ENCODE data around the gene ADAMTS19.

ADAMTS19 gene

GRCh38 chr5:129608350-129608749 is 148.3 kb downstream of the ADAMTS19 start:
- no peak for TF ChIP-seq POLR2AphosphoS5 (IDR thresholded peaks at IDR 0.05; ENCODE audit: low read depth, low read length)
- TF ChIP-seq TAF1 (IDR thresholded peaks at IDR 0.05; ENCODE audit: borderline replicate concordance, insufficient read depth, low read length), result no peak
- no peak for TF ChIP-seq SIN3A (IDR thresholded peaks at IDR 0.05; ENCODE audit: borderline replicate concordance, insufficient read depth, low read length)
- TF ChIP-seq, protein P1, sequence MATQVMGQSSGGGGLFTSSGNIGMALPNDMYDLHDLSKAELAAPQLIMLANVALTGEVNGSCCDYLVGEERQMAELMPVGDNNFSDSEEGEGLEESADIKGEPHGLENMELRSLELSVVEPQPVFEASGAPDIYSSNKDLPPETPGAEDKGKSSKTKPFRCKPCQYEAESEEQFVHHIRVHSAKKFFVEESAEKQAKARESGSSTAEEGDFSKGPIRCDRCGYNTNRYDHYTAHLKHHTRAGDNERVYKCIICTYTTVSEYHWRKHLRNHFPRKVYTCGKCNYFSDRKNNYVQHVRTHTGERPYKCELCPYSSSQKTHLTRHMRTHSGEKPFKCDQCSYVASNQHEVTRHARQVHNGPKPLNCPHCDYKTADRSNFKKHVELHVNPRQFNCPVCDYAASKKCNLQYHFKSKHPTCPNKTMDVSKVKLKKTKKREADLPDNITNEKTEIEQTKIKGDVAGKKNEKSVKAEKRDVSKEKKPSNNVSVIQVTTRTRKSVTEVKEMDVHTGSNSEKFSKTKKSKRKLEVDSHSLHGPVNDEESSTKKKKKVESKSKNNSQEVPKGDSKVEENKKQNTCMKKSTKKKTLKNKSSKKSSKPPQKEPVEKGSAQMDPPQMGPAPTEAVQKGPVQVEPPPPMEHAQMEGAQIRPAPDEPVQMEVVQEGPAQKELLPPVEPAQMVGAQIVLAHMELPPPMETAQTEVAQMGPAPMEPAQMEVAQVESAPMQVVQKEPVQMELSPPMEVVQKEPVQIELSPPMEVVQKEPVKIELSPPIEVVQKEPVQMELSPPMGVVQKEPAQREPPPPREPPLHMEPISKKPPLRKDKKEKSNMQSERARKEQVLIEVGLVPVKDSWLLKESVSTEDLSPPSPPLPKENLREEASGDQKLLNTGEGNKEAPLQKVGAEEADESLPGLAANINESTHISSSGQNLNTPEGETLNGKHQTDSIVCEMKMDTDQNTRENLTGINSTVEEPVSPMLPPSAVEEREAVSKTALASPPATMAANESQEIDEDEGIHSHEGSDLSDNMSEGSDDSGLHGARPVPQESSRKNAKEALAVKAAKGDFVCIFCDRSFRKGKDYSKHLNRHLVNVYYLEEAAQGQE (IDR thresholded peaks at IDR 0.05; ENCODE audit: insufficient read depth in 1 of 2, low read depth in 2 of 2, low read length in 2 of 2), result no peak
- TF ChIP-seq FOXP2 (optimal IDR thresholded peaks at IDR 0.05; ENCODE audit: borderline replicate concordance, extremely low read depth, extremely low read length, insufficient read depth), result no peak

GRCh38 chr5:129609710-129610109 is 149.6 kb downstream of the ADAMTS19 start:
- no peak for TF ChIP-seq TAF1 (IDR thresholded peaks at IDR 0.05; ENCODE audit: borderline replicate concordance, insufficient read depth, low read length)
- TF ChIP-seq FOXP2 (optimal IDR thresholded peaks at IDR 0.05; ENCODE audit: borderline replicate concordance, extremely low read depth, extremely low read length, insufficient read depth), result no peak
- TF ChIP-seq SIN3A (IDR thresholded peaks at IDR 0.05; ENCODE audit: borderline replicate concordance, insufficient read depth, low read length), result no peak
- TF ChIP-seq POLR2AphosphoS5 (IDR thresholded peaks at IDR 0.05; ENCODE audit: low read depth, low read length), result no peak
- TF ChIP-seq, protein P1 (IDR thresholded peaks at IDR 0.05; ENCODE audit: insufficient read depth in 1 of 2, low read depth in 2 of 2, low read length in 2 of 2), result no peak

DNA sequence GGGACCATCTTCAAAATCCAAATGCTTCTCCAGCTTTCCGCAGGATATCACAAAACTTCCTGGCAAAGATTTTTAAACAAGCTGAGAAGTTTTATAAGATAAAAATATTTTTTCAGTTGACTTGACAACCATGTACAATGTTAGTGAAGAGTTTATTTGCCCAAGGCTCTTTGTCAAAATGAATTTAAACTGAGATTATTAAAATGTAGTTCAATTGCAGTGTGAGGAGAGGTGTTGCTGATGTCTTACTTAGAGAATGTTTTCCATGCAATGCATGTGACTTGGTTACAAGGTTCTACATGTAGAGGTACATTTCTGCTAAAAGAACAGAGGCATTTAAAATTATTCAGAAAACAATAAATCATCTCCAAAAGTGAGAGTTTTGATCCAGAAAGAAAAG is 156.4 kb downstream of the ADAMTS19 start:
- TF ChIP-seq POLR2AphosphoS5 (IDR thresholded peaks at IDR 0.05; ENCODE audit: low read depth, low read length), result no peak
- no peak for TF ChIP-seq FOXP2 (optimal IDR thresholded peaks at IDR 0.05; ENCODE audit: borderline replicate concordance, extremely low read depth, extremely low read length, insufficient read depth)
- TF ChIP-seq, protein P1 (IDR thresholded peaks at IDR 0.05; ENCODE audit: insufficient read depth in 1 of 2, low read depth in 2 of 2, low read length in 2 of 2), result no peak
- no peak for TF ChIP-seq TAF1 (IDR thresholded peaks at IDR 0.05; ENCODE audit: borderline replicate concordance, insufficient read depth, low read length)
- no peak for TF ChIP-seq SIN3A (IDR thresholded peaks at IDR 0.05; ENCODE audit: borderline replicate concordance, insufficient read depth, low read length)

- no peak for TF ChIP-seq FOXP2 (optimal IDR thresholded peaks at IDR 0.05; ENCODE audit: borderline replicate concordance, extremely low read depth, extremely low read length, insufficient read depth)
Measured at GRCh38 chr5:129617206-129617605, 157.1 kb downstream of the ADAMTS19 start.

DNA sequence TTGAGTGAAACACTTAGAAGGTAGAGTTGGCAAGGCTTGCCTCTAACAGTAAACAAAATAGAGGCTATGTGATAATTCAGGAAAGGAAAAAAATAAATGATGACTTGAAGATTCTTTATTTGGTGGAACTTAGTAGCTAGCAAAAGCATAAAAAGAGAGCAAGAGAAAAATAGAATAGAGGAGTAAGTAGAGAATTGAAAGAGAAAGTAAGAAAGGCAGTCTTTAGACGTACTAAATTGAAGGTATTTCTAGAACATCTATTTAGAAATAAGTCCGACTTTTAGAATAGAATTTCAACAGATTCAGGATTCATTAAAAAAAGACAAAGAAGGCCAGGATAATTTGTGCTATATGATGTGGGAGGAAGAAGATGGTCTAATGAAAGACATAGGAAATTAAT is 159.7 kb downstream of the ADAMTS19 start:
- no peak for TF ChIP-seq TAF1 (IDR thresholded peaks at IDR 0.05; ENCODE audit: borderline replicate concordance, insufficient read depth, low read length)
- no peak for TF ChIP-seq POLR2AphosphoS5 (IDR thresholded peaks at IDR 0.05; ENCODE audit: low read depth, low read length)
- no peak for TF ChIP-seq FOXP2 (optimal IDR thresholded peaks at IDR 0.05; ENCODE audit: borderline replicate concordance, extremely low read depth, extremely low read length, insufficient read depth)
- TF ChIP-seq, protein P1 (IDR thresholded peaks at IDR 0.05; ENCODE audit: insufficient read depth in 1 of 2, low read depth in 2 of 2, low read length in 2 of 2), result no peak
- no peak for TF ChIP-seq SIN3A (IDR thresholded peaks at IDR 0.05; ENCODE audit: borderline replicate concordance, insufficient read depth, low read length)
